Measurements from ENCODE around the gene RYK.

DNA sequence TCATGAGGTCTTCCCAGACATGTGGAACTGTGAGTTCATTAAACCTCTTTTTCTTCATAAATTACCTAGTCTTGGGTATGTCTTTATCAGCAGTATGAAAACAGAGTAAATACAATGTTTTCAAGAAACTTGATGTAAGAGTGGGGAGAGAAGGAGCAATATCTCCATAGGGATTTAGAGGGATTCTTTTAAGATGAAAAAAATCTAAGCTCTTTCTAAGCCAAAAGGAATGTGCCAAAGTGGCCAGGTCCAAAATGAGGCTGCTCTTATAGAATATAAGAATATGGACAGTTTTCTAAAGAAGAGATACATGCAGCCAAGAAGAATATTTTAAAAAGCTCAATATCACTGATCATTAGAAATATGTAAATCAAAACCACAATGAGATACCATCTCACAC is 23.9 kb upstream of the RYK start:
- TF ChIP-seq TAF1 (IDR thresholded peaks at IDR 0.05; ENCODE audit: low read depth) (no peak), EP300 (IDR thresholded peaks at IDR 0.05; ENCODE audit: borderline replicate concordance) (no peak), TCF12 (IDR thresholded peaks at IDR 0.05; ENCODE audit: low read depth) (no peak), FOXM1 (IDR thresholded peaks at IDR 0.05; ENCODE audit: borderline replicate concordance, low read depth) (no peak), RAD21 (IDR thresholded peaks at IDR 0.05; ENCODE audit: low read depth) (no peak), CREB1 (IDR thresholded peaks at IDR 0.05; ENCODE audit: low read depth) (no peak), CEBPB (IDR thresholded peaks at IDR 0.05) (no peak), EGR1 (IDR thresholded peaks at IDR 0.05) (no peak), NFIC (IDR thresholded peaks at IDR 0.05) (no peak), YY1 (IDR thresholded peaks at IDR 0.05; ENCODE audit: low read depth) (no peak), ZBTB7A (IDR thresholded peaks at IDR 0.05; ENCODE audit: low read depth) (no peak)
- TF ChIP-seq, protein P1, sequence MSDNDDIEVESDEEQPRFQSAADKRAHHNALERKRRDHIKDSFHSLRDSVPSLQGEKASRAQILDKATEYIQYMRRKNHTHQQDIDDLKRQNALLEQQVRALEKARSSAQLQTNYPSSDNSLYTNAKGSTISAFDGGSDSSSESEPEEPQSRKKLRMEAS (IDR thresholded peaks at IDR 0.05) = no peak
- TF ChIP-seq, protein P2, sequence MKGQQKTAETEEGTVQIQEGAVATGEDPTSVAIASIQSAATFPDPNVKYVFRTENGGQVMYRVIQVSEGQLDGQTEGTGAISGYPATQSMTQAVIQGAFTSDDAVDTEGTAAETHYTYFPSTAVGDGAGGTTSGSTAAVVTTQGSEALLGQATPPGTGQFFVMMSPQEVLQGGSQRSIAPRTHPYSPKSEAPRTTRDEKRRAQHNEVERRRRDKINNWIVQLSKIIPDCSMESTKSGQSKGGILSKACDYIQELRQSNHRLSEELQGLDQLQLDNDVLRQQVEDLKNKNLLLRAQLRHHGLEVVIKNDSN (IDR thresholded peaks at IDR 0.05) = no peak
- TF ChIP-seq, protein P3, sequence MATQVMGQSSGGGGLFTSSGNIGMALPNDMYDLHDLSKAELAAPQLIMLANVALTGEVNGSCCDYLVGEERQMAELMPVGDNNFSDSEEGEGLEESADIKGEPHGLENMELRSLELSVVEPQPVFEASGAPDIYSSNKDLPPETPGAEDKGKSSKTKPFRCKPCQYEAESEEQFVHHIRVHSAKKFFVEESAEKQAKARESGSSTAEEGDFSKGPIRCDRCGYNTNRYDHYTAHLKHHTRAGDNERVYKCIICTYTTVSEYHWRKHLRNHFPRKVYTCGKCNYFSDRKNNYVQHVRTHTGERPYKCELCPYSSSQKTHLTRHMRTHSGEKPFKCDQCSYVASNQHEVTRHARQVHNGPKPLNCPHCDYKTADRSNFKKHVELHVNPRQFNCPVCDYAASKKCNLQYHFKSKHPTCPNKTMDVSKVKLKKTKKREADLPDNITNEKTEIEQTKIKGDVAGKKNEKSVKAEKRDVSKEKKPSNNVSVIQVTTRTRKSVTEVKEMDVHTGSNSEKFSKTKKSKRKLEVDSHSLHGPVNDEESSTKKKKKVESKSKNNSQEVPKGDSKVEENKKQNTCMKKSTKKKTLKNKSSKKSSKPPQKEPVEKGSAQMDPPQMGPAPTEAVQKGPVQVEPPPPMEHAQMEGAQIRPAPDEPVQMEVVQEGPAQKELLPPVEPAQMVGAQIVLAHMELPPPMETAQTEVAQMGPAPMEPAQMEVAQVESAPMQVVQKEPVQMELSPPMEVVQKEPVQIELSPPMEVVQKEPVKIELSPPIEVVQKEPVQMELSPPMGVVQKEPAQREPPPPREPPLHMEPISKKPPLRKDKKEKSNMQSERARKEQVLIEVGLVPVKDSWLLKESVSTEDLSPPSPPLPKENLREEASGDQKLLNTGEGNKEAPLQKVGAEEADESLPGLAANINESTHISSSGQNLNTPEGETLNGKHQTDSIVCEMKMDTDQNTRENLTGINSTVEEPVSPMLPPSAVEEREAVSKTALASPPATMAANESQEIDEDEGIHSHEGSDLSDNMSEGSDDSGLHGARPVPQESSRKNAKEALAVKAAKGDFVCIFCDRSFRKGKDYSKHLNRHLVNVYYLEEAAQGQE (IDR thresholded peaks at IDR 0.05; ENCODE audit: low read depth) = no peak

All from Ishikawa (cell line).